NCI-H226 (cell line): Measurements from ENCODE around the gene MAML2.

Source experiments
- DNase-seq: peaks from one replicate; pipeline ENCODE4 v3.0.0-alpha.2; 2015

Gene MAML2

DNA sequence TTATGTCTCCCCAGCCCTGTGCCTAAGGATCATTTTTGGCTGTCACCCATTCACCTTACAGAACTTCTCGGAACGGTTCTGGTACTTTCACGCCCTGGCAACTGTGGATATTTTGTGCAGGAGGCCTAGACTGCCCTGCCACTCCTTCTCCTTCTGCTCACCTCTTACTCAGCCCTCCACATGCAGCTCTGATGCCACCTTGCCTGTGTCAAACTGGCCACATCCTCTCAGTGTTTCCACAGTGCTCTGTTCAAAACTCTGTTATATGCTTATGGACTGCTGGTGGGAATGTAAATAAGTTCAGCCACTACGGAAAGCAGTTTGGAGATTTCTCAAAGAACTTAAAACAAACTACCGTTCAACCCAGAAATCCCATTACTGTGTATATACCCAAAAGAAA lies 318.3 kb downstream of the MAML2 start:
- DNase-seq: no peak

- no peak for DNase-seq
These were observed 319.7 kb downstream of the MAML2 start for GRCh38 chr11:96023275-96023674.

DNA sequence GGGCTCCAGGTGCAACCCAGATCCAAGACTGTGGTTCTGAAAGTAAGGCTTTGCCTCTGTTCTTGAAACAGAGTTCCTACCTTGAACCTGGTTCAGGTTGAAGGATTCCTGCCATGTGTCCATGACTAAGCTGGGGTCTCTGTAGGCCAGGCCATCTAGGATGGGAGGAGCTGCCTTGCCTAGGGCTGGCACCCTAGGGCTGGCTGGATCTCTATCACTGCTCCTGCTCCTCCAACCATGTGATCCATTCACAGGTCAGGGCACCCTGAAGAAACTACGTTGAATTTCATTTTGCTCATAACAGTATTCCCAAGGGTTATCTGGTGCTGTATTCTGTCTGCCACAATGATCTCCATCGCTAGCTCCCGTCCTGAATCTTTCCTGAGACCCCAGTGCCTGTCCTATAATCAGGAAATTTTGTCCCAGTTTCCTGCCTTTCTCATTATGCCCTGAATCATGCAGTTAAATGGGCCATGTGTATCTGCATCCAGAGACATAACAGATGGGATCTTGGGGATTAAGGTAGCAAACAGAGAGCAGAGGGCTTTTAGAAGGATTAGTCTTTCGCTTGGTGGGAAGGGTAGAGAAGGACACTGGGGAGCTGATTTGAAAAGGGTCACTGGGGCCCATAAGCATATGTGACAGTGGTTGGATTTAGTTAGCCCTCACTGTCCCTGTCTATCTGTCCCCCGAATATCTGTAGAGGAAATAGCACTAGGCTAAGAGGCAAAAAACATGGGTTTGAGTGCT lies 320.9 kb downstream of the MAML2 start:
- DNase-seq: no peak

DNA sequence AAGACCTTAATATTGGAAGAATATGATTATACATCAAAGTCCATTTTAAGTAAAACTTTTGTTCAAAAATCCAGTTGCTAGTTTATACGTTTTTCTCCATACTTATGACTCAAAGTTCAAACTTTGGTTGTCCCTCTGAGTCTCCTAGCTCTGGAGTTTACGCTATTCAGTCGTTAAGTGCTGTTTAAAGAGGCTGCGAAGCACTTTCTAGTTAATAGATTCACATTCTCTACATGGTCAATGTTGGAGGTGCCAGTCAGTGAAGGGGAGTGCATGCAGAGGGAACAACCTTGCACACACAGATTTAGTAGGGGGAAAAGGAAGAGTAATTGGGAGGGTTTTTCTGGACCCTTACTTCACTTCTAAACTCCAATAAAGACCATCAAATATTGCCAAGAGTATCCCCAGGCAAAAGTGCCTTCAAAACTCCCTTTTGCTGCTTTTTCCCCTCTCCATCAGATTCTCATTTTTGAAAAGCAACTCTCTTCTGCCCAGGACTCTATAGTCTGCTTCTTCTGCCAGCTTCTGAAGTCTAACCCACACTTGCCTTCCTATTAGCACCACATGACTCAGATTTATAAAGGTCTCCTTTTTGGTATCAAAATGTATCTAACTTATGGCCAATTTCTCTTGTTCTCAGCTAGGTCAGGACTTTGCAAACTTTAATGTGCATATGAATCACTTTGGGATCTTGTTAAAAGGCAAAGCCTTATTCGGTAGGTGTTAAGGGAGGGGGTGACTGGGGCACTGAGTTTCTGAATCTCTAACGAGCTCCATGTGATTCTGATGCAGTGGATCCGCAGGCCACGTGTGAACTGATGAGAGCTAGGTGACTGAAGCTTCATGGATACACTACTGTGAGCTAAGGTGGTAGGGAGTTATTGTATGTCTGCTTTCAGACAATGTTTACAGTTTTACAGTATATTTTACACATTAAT lies 322.9 kb downstream of the MAML2 start:
- DNase-seq: no peak

GRCh38 chr11:96019281-96019680 lies 323.7 kb downstream of the MAML2 start:
- no peak for DNase-seq

DNA sequence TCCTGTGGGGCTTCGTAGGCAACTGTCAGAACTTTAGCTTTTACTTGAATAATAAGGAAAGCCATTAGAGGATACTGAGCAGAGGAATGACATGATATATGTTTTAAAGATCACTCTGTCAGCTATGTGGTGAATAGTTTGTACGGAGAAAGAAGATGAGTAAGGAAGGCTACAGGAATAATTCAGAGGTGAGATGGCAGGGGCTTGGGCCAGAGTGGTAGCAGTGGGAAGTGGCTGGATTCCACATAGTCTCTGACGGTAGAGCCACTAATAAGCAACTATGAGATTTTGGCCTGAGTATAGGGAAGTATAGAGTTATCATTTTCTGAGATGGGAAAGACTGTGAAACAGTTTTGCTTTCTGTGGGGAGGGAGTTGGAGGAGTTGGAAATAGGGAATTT lies 325.1 kb downstream of the MAML2 start:
- no peak for DNase-seq

DNA sequence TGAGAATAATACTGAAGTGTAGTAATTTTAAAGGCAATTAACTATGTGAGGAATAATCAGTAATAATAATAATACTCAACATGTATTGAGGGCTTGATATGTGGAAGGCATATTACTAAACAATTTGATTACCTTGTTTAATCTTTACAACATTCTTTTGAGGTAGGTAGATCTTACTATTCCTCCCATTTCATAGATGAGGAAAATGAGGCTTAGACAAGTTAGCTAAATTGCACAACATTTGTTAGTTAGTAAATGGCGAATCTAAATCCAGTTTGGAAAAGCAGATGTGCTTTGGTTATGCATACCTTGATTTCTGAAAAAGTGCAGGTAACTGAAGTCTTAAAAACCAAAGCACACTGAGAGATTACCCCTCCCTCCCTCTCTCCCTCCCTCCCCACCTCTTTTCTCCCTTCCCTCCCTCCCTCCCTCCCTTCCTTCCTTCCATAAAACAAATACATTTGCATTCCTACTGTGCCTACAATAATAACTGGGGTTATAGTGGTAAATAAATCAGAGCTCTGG lies 326.0 kb downstream of the MAML2 start:
- DNase-seq: no peak

- DNase-seq: no peak
These were observed 327.0 kb downstream of the MAML2 start for GRCh38 chr11:96015906-96016565.

DNA sequence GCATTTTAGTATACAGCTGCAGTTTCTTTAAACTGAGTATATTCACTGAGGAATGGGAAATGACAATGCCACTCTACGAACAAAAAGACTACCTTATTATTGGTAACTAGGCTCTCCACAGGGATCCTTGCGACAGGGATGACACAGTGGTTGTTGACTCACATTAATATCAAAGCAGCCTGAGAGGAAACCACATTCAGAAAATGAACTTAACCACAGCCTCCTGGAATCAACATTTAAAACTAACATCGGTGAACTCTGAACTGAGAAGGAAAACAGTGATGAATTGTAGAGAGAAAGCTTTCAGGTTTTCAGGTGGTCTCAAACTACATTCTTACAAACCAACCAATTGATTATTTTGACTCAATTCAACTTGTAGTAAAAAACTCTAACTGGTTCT lies 328.8 kb downstream of the MAML2 start:
- DNase-seq: no peak

DNA sequence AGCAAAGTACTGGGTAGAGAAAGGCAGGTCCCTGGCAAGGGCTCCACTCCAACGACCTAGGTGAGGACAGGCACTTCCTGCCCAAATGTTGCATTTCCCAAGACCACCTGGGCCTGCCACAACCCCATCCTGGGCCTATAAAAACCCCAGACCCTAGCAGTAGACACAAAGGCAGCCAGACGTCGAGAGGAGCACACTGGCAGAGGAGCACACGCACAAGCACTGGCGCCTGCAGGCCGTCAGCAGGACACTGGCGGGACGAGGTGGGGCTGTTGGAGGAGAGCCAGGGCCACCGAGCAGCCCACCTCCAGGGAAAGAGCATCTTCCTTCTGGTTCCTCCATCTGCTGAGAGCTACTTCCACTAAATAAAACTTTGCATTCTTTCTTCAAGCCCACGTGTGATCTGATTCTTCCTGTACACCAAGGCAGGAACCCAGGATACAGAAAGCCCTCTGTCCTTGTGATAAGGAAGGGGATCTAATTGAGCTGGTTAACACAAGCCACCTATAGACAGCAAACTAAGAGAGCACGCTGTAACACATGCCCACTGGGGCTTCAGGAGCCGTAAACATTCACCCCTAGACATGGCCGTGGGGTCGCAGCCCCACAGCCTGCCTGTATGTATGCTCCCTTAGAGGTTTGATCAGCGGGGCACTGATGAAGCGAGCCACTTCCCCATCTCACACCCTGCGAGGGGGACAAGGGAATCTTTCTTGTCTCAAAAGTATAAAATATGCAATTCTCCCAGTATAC lies 329.4 kb downstream of the MAML2 start:
- no peak for DNase-seq

- peak; percentile 33 for DNase-seq
These were observed 330.7 kb downstream of the MAML2 start for GRCh38 chr11:96012086-96012824.

DNA sequence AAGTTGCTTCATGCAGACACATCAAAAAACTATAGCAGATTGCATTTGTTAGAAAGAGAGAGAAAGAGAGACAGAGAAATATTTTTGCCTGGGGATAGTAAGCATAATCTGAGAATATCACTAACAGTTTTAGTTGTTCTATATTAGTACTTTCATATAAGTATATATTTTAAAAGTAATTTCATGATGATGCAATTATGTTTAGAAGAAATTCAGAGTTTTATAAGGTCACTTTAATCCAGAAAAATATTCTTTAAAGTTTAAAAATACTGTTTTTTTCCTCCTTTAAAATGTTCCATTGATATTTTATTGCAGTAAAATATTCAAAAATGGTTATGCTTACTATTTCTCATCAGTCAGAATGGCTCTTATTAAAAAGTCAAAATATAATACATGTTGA lies 332.3 kb downstream of the MAML2 start:
- no peak for DNase-seq

DNA sequence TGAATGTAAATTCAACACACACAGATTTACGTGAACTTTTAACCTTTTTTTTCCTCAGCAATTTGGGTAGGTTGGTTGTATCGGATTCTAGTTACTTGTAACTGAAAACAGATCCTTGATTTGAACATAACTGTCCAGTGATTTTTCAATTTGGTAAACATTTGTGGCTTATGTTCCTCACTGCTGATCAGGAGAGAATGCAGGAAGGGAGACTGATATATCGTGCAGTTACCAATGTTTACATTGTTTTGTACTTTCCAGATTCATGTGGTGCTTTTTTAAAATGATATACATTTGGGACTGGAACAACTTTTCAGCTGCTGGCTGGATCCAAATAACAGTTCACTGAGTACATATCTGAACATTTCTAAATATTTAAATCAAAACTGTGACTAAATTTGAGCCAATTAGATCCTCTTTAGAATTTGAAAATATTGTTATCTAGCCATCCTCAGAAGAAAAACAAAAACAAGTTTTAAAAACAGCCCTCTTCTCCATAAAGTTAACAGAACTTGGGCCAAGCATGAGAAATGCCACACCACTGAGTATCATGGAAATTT lies 334.8 kb downstream of the MAML2 start:
- DNase-seq: no peak

- DNase-seq: no peak
These were observed 337.0 kb downstream of the MAML2 start for GRCh38 chr11:96006037-96006436.

GRCh38 chr11:96004862-96005261 lies 338.1 kb downstream of the MAML2 start:
- DNase-seq: no peak

- DNase-seq: no peak
These were observed 340.2 kb downstream of the MAML2 start for GRCh38 chr11:96002754-96003290.

- no peak for DNase-seq
These were observed 340.7 kb downstream of the MAML2 start for GRCh38 chr11:96002339-96002738.

GRCh38 chr11:96001037-96001436 lies 342.0 kb downstream of the MAML2 start:
- DNase-seq: no peak

GRCh38 chr11:95999711-96000406 lies 343.1 kb downstream of the MAML2 start:
- DNase-seq: no peak

- DNase-seq: no peak
These were observed 346.3 kb downstream of the MAML2 start for GRCh38 chr11:95996621-95997235.
